SH-SY5Y (cell line): ENCODE measurements around the gene CAMSAP1.

ENCODE experiments used
- GATA2 ChIP-seq: IDR thresholded peaks from 2 replicates; pipeline ENCODE4 v1.6.1; 2011; ENCODE audit warnings: mild to moderate bottlenecking, low read depth, low read length
- GATA3 ChIP-seq: IDR thresholded peaks from 2 replicates; pipeline ENCODE4 v1.6.1; 2011; ENCODE audit warnings: low read depth, mild to moderate bottlenecking, low read length, moderate library complexity

Gene CAMSAP1

DNA sequence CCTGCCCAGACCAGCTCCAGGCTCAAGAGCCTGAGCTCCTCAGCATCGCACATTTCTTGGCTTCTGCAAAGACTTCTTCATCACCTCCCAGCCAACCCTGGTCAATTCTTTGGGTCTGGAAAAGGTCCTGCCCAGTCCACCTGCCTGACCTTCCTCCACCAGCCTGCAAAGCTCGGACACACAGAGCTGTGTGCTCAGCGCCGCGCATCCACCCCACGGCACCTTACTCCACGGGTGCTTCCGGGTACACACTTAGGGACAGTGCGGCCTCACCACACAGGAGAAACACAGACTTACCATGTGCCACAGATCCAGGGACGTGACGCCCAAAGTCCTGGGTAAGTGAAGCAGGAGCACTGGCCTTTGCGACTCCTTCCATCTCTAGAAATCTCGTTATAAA is 108.1 kb downstream of the CAMSAP1 start:
- TF ChIP-seq GATA3, result no peak
- no peak for TF ChIP-seq GATA2

DNA sequence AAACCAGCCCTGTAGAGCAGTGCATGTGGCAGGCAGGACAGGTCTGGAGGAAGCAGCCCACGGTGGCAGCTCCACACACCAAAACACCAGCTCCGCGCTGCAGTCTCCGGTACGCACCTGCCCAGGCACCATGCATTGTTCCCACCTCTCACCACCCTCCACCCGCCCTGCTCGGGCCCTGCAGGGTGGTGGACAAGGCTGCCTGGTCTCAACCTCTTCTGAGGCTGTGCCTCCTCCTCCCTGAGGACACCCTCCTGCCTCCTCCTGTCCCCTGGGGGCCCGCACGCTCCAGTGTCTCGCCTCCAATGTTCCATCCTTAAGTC is 109.1 kb downstream of the CAMSAP1 start:
- TF ChIP-seq GATA2 (no peak), GATA3 (no peak)

DNA sequence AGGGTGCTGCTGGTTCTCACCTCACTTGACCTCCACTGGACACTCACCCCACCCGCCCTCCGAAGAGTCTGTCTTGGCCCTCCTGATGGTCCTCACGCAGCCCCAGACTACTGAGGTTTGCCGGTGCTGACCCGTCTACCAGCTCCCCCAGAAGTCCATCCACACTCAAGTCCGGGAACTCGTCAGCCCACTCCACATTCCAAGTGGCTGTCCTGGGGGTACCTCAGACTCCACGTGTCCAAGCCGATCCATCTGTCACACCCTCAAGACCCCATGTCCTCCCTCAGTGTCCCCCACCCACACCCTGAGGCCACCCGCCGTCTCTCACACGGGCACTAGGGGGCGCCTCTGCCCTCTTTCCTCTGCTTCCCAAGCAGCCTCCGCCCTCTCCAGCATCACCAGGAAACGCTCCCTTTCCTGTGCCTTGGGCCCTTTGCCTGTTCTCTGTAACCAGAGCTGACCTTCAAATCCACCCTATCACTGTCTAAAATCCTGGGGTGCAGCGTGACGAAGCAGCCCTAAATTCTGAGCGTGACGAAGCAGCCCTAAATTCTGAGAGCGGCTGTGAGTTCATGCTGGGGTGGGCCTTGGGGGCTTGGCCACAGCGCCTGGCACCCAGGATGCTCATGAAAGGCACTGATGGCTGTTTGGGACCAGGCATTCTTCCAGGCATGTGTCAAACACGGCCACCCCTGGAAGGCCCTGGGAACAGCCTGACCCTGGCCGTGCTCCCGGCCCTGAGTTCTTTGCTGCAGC is 109.7 kb downstream of the CAMSAP1 start:
- TF ChIP-seq GATA2 (no peak), GATA3 (no peak)

DNA sequence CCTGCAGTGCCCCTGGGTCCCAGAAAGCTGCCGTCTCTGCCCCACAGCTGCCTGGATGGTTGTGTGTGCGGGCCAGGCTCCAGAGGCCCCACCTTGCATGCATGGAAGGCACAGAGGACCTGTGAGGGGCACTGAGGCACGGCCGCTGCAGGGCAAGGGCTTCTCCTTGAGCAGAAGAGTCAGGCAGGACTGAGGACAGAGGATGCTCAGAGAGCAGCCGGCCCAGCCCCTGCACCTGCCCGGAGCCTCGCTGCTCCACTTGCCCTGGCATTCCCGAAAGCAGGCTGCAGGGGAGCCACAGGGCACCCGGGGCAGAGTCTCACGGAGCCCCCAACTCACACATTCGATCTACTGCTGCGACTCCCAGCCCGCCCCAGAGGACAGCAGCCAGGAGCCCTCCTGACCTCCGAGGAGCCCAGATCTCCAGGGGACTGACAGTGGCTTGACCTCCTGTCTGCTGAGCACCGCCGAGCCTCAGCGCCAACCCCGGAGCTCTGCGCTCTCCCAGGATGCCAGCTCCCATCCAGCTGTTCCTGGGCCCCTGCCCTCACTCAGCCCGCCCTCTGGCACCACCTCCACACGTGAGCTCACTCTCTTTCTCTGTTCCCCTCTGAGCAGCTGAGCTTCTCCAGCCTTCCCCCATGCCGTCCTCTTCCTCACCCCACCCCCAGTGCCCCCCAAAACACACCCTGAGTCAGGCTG is 110.4 kb downstream of the CAMSAP1 start:
- no peak for TF ChIP-seq GATA3
- TF ChIP-seq GATA2, result no peak

DNA sequence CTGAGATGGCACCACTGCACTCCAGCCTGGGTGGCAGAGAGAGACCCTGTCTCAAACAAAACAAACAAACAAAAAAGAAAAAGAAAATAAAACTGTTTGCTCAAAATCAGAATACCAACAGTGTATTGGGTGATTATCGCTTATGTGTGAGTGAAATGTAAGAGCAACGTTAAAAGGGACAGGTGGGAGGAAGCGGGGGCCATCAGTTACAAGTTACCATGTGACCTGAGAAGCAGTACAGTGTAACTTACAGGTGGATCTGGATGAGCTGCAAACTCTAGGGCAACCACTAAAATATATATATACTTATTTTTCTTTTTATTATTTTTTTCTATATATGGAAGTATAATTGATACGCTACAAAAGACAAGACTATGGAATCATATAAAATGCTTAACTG is 112.0 kb downstream of the CAMSAP1 start:
- TF ChIP-seq GATA2 (no peak), GATA3 (no peak)

DNA sequence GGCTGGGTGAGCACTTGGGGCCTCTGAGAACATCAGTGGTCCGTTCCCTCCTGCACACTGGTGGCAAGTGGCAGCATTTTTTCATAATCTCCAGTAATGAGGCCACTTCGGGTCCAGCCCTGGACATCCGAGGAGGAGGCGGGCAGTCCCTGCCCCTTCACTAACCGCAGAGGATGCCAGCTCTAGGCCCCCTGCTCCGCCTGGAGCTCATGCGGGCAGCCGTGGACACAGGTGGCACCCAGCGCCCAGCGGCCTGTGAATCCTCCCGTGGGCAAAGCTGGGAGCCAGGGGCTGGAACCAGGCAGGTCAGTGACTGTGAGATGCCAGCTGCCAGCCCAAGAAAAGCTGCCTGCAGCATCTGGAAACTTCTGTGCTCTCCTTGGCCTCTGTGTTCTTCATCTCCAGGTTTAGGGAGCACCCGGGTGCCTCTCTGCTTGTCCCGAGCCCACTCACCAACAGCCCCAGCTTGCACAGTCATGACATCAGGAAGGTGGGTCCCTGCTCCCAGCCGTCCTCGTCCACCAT is 112.9 kb downstream of the CAMSAP1 start:
- no peak for TF ChIP-seq GATA3
- no peak for TF ChIP-seq GATA2

DNA sequence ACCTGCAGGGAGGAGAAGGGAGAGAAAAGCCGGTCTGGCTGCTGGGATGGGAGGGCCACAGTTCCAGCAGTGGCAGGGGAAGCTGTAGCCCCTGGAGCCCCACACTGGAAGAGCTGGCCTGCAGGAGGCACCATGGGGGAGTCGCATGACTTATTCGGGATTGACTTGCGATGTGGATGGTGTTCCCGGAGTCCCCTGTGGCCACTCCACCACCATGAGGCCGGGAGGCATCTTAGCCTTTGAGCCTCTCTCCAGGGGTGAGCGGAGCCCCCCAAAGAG is 113.3 kb downstream of the CAMSAP1 start:
- TF ChIP-seq GATA2 (no peak), GATA3 (no peak)

DNA sequence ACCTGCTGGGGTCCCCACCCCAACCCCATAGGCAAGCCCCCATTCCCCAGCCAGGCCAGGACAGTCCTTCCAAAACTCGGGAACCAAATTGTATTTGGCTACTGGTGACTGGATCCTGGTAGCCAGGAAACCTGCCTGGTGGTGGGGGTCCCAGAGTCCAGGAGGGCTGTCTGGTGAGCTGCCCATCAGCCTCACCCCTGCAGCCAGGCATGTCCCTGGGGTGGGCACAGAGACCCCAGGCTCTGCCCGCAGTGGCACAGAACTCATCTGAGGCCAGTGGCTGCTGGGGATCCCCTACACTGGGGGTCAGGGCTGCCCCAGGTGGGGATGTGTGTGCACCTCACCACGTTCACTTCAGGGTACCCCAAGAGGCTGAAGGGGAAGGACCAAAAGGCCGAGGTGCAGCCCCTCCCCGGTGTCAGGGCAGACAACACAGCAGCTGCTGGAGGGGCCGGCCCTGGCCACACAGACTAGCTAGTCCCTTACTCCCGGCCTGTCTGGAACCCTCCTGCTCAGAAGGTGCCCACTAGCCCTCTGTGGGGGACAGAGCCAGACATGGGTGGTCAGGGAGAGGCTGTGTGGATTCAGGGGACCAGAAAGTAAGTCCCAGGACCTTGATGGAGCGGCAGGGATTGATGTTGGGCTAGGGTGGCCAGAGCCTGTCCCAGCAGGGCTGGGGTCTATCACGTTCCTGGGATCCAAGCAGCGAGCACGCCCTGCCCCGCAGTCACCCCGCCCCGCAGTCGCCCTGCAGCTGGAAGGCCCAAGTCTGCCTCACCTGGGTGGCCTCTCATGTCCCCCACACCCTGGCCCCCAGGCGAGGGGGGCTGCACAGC is 113.9 kb downstream of the CAMSAP1 start:
- TF ChIP-seq GATA3 (no peak), GATA2 (no peak)

DNA sequence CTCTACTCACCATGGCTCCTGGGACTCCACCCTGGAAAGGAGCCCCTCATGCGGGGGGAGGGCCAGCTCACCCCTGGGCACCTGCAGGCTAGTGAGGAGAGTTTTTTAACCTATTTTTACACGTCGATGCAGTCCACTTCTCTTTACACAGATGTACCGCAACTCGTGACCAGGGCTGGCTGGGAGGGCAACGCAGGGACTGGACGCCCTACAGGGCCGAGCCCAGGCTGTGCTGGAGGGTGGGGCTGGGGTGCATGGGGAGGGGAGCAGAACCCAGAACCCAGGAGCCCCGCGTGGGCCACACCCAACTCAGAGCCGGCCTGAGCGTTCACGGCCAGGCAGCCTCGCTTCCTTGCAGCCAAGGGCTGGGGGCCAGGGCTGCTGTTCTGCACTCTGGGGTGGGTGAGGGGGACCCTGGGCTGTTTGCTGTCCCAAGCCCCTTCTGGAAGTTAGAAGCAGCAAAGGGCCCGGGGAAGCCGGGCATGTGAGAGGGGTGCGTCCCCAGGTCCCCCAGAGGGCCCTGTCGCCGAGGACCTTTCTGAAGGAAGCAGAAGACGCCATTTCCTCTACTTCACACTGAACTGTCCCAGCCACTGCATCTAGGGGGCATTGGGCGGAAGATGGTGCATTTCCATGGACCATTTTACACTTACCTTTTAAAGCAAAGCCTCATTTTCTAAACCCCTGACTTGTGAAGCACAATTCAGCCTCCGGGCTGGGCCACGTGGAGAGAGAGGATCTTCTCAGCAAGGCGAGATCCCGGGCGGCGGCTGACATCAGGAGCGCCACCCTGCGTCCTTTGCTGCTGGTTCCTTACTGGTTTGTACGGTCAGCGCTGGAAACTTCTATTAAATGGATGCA is 114.8 kb downstream of the CAMSAP1 start:
- TF ChIP-seq GATA3 (no peak), GATA2 (no peak)

DNA sequence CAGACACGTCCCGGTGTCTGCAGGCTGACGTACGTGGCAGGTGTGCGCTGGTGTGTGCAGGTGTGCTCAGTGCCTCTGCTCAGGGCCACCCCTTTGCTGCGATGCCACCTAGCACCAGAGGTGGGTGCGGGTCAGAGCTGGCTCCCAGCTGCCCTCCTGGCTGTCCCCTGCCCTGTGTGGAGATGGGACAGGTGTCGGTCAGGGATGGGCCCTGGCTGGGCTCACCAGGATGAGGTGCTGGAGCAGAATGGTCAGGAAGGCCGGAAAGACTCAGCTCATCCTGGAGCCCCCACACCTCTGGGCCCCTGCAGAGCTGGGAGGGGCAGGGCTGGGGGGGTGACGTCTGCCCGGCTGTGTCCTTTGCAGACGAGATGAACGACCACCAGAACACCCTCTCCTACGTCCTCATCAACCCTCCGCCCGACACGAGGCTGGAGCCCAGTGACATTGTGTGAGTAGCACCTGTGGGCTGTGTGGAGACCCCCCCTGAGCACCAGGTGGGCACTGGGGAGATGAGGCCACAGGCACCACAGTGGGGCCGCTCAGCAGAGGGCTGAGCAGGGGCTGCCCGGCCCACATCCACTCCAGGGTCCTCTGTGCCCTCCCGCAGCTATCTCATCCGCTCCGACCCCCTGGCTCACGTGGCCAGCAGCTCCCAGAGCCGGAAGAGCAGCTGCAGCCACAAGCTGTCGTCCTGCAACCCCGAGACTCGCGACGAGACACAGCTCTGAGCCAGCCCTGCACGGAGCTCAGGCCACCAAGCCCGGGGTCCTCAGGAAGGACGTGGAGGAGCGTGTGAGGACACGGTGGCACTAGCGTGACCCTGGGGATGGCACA is 115.7 kb downstream of the CAMSAP1 start:
- no peak for TF ChIP-seq GATA3
- TF ChIP-seq GATA2, result no peak

DNA sequence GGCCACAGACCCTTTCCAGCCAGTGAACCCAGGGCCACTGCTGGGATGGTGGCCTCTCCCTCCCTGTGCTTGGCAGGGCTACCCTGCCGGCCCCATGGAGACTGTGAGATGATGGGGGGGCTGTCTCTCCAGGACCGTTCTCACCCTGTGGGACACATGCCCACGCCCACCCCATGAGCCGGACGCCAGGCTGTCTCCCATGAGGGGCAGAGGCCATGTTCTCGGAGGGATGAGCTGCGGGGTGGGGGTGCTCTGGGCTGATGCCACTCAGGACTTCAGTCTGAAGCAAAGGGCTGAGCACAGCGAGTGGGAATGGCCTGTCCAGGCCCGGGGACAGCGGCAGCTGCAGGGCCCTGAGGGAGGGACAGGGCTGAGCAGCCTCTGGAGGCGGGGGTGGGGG is 116.5 kb downstream of the CAMSAP1 start:
- TF ChIP-seq GATA3 (no peak), GATA2 (no peak)

DNA sequence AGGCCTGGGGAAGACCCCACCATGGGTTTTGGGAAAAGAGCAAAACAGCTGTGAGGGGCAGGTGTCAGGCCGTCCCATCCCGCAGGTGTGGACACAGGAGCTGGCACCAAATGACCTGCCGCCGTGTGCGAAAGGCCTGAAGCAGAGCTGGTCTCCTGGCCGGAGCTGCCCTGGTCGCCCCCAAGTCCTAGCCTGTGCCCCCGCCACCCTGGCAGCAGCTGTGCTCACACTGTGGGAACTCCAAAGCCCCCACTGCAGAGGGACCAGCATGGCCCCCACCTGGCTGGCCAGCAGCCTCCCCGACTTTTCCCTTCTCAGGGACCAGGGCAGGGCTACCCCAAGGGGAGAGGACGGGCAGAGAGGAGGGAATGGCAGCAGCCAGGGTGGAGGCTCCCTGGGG is 117.0 kb downstream of the CAMSAP1 start:
- TF ChIP-seq GATA3 (no peak), GATA2 (no peak)

DNA sequence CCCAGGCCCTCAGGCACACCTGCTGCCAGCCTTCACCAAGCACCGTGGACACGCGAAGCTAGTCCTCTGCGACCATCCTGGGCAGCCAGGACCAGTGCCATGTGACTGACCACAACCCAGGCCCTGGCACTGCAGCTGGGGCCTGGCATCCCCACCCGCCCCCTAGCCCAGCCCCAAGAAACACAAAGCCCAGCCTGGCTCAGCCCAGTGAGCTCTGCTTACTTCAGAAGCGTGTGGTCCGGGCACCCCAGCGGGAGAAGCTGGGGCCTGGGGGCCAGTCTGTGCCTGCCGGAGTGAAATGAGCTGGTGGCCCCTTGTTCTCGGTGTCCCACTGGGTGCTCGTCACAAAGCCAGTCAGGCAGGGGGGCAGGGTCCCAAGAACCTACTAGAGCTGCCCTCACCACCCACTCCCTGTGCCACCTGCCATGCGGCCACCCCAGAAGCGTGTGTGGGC is 117.5 kb downstream of the CAMSAP1 start:
- TF ChIP-seq GATA2 (no peak), GATA3 (no peak)
